ENCODE results near the gene STARD8.

DNA sequence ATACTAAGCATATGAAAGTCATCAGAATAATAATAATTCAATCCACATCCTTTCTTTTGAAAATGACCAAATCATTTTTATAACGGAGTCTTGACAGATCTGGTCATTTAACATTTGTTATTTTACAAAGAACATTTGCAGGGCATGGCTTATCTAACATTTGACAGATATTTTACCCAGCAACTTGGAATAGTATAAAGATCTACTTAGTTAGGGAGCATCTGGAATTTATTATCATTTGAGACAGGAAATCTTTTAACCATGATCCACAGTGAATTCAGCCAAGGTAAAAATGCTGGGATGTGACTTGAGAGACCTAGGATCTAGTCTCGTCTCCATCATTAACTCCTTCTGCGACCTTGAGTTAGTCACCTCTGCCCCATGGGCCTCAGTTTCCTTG lies 22.4 kb downstream of the STARD8 start:
- no peak for TF ChIP-seq POLR2A (IDR thresholded peaks at IDR 0.05)
- TF ChIP-seq, protein P1, sequence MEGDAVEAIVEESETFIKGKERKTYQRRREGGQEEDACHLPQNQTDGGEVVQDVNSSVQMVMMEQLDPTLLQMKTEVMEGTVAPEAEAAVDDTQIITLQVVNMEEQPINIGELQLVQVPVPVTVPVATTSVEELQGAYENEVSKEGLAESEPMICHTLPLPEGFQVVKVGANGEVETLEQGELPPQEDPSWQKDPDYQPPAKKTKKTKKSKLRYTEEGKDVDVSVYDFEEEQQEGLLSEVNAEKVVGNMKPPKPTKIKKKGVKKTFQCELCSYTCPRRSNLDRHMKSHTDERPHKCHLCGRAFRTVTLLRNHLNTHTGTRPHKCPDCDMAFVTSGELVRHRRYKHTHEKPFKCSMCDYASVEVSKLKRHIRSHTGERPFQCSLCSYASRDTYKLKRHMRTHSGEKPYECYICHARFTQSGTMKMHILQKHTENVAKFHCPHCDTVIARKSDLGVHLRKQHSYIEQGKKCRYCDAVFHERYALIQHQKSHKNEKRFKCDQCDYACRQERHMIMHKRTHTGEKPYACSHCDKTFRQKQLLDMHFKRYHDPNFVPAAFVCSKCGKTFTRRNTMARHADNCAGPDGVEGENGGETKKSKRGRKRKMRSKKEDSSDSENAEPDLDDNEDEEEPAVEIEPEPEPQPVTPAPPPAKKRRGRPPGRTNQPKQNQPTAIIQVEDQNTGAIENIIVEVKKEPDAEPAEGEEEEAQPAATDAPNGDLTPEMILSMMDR (IDR thresholded peaks at IDR 0.05): no peak

Measured in Peyer's patch (tissue), 4 donors.